GM12872 (cell line): ENCODE measurements around the gene CNTN4.

Experiments
- CTCF ChIP-seq: IDR thresholded peaks from 3 replicates; pipeline ENCODE4 v1.5.1; 2011; ENCODE audit warnings: low read depth, mild to moderate bottlenecking, low read length, moderate library complexity; ENCODE audit not compliant: insufficient read depth

Gene CNTN4

GRCh38 chr3:2098398-2099027 lies at the start of gene CNTN4:
CNTN4 (plus strand) TSS chr3:2098866.
- no peak for TF ChIP-seq CTCF

GRCh38 chr3:2061360-2061759 lies 37.3 kb upstream of the CNTN4 start:
- no peak for TF ChIP-seq CTCF

- TF ChIP-seq CTCF = no peak
Measured at GRCh38 chr3:2071531-2071930, 27.1 kb upstream of the CNTN4 start.

- TF ChIP-seq CTCF = no peak
Measured at GRCh38 chr3:2078821-2079220, 19.8 kb upstream of the CNTN4 start.

- TF ChIP-seq CTCF = no peak
Measured at GRCh38 chr3:2082871-2083480, 15.7 kb upstream of the CNTN4 start.

- TF ChIP-seq CTCF = no peak
Measured at GRCh38 chr3:2090095-2090911, 8.4 kb upstream of the CNTN4 start.

GRCh38 chr3:2092758-2093157 lies 5.9 kb upstream of the CNTN4 start:
- TF ChIP-seq CTCF = no peak
